Measurements from ENCODE around the gene GRWD1. TPM values are rescaled to one million over a fixed set of nuclear protein-coding genes. Genes with fewer than 3 reads are reported as not detected.

Gene GRWD1
- total and polyA plus RNA-seq, 2 of the 13 experiments (the other 11 are each of a cell fraction or from before 2014, with no cell fraction given), result 10.8 to 46.6 TPM

GRCh38 chr19:48403606-48404005 lies 42.2 kb upstream of the GRWD1 start (continued):
- TF ChIP-seq SALL2 (CRISPR knock-in tag; IDR thresholded peaks at IDR 0.05), result no peak
- TF ChIP-seq BCL6 (CRISPR knock-in tag; IDR thresholded peaks at IDR 0.05), result no peak
- no peak for TF ChIP-seq CREB1 (IDR thresholded peaks at IDR 0.05)
- TF ChIP-seq CREB1 (CRISPR knock-in tag; IDR thresholded peaks at IDR 0.05), result peak; percentile 42; the same call in 1 of the 2 replicates
- TF ChIP-seq RAD21 (CRISPR knock-in tag; IDR thresholded peaks at IDR 0.05), result no peak
- no peak for TF ChIP-seq ZNF576 (CRISPR knock-in tag; IDR thresholded peaks at IDR 0.05)
- TF ChIP-seq THAP11 (CRISPR knock-in tag; IDR thresholded peaks at IDR 0.05), result peak; percentile 99
- no peak for TF ChIP-seq FOXA3 (CRISPR knock-in tag; IDR thresholded peaks at IDR 0.05)

- BruUV-seq (replicated peaks), result no TSS peak
- no peak for FAIRE-seq
- Histone ChIP-seq H3K4me2 (ENCODE audit: low read depth, low read length) (no peak overlapping the region), H3K36me3 (replicated peaks in 1 of 2; ENCODE audit: control insufficient read depth in 1 of 2, insufficient read depth in 2 of 2, low read length in 2 of 2) (no peaks in the 10 kb centered on the region), H3K27ac (ENCODE audit: extremely low read length, insufficient read depth, low read length) (no peak overlapping the region), H3K4me1 (ENCODE audit: insufficient read depth, low read length) (peaks cover 4% of the 10 kb centered on the region; the same call in 1 of the 2 replicates), H2AFZ (ENCODE audit: low read length) (no peak overlapping the region), H3K79me2 (ENCODE audit: insufficient read depth, low read length) (no peaks in the 10 kb centered on the region), H3K9me3 (ENCODE audit: low read length) (no peaks in the 10 kb centered on the region), H3K4me3 (replicated peaks in 1 of 3; ENCODE audit: insufficient read depth in 1 of 3, low read depth in 2 of 3, low read length in 3 of 3) (no peak overlapping the region), H3K9ac (ENCODE audit: insufficient read depth, low read depth, low read length) (no peak overlapping the region), H4K20me1 (ENCODE audit: insufficient read depth, low read length) (no peaks in the 10 kb centered on the region), H3K27me3 (ENCODE audit: control insufficient read depth in 1 of 2, insufficient read depth in 2 of 2, low read length in 2 of 2) (no peaks in the 10 kb centered on the region; a peak in 1 of 5 replicates)
- intact Hi-C loops (cut with micrococcal nuclease; ENCODE audit: unreplicated experiment) (no loop called here), in situ Hi-C loops (cut with HindIII; ENCODE audit: extremely low pct_ligation_motif_present, low pct_unique_long_range_greater_than_20kb) (no loop called here)
- ChIA-PET POLR2A (no interaction called here), CTCF (ENCODE audit: low intra/inter-chr PET ratio, low total read pairs) (no interaction called here)
- no peak for TF ChIP-seq ZFAT (CRISPR knock-in tag; conservative IDR thresholded peaks at IDR 0.05)
- peak; percentile 85 for TF ChIP-seq ZNF629 (CRISPR knock-in tag; conservative IDR thresholded peaks at IDR 0.05)
- no peak for ATAC-seq
- no peak for DNase-seq (ENCODE audit: low spot score)
- 78% methylated on average over 7 of the region's 27 CpGs for WGBS (ENCODE audit: low lambda C conversion rate)
Measured at GRCh38 chr19:48405010-48405659, 40.6 kb upstream of the GRWD1 start.

All from HepG2 (cell line).